Heart right ventricle (tissue), 16 donors: Measurements from ENCODE around the gene EFCAB11. TPM values are rescaled to one million over a fixed set of nuclear protein-coding genes. Genes with fewer than 3 reads are reported as not detected.

ENCODE experiments used
- ATAC-seq, 8 donors: fragments of 200-7000 bp; cut with Tn5 transposase; one replicate each; pipeline ENCODE4 v1.9.1; 2020; ENCODE audit warnings: mild to moderate bottlenecking in 8 of 8, moderate library complexity in 8 of 8, moderate number of reproducible peaks in 1 of 8
- DNase-seq, 2 donors: peaks; one replicate each; pipeline ENCODE4 v3.0.0-alpha.2; 2020
- H3K27ac ChIP-seq, 10 donors: fragments of 200-600 bp; sonication (generic) in 2 of 10; one replicate each; pipeline versions ENCODE4 v1.5.0 to v1.8.0; 2020 to 2022; ENCODE audit warnings: mild to moderate bottlenecking in 3 of 10
- H3K27me3 ChIP-seq, 7 donors: fragments of 200-600 bp; one replicate each; pipeline ENCODE4 v1.8.0; 2021 to 2022; ENCODE audit warnings: mild to moderate bottlenecking in 2 of 7
- H3K36me3 ChIP-seq, 9 donors: fragments of 200-600 bp; sonication (generic) in 1 of 9; one replicate each; pipeline versions ENCODE4 v1.5.0 to v1.8.0; 2020 to 2022; ENCODE audit warnings: mild to moderate bottlenecking in 2 of 9
- H3K4me1 ChIP-seq, 9 donors: fragments of 200-600 bp; sonication (generic) in 1 of 9; one replicate each; pipeline versions ENCODE4 v1.5.0 to v1.8.0; 2020 to 2022; ENCODE audit warnings: mild to moderate bottlenecking in 4 of 9
- H3K4me3 ChIP-seq, 10 donors: fragments of 200-600 bp; sonication (generic) in 2 of 10; one replicate each; pipeline versions ENCODE4 v1.5.0 to v1.8.0; 2020 to 2022; ENCODE audit warnings: mild to moderate bottlenecking in 7 of 10, moderate library complexity in 2 of 10
- H3K9me3 ChIP-seq, 11 donors: fragments of 200-600 bp in 10 of 11; sonication (generic) in 2 of 11; one replicate each; pipeline versions ENCODE4 v1.5.0 to v1.8.0; 2013 to 2022; ENCODE audit warnings: mild to moderate bottlenecking in 2 of 11, control low read depth in 1 of 11, moderate library complexity in 1 of 11
- CTCF ChIP-seq, 9 donors: fragments of 200-600 bp; sonication (generic) in 2 of 9; IDR thresholded peaks; one replicate each; pipeline versions ENCODE4 v1.5.0 to v1.8.0; 2021 to 2022; ENCODE audit warnings: antibody characterized with exemption in 9 of 9, mild to moderate bottlenecking in 5 of 9, moderate library complexity in 1 of 9
- WGBS, 2 donors: extraction: QIAGEN DNeasy Blood & Tissue Kit; methylation state at CpG; one replicate each; pipeline ENCODE4 v1.1.7; 2013; ENCODE audit warnings: inconsistent platforms in 1 of 2; 5-methylcytosine and 5-hydroxymethylcytosine counted together
- intact Hi-C, 10 donors: fragments of 100-400 bp; cut with DNase I; formaldehyde crosslinking; loops; one replicate each; pipeline versions ENCODE4 v1.11.1 to v1.14.2; 2022
- polyA plus RNA-seq, 2 donors: library from polyadenylated mRNA; stranded (reverse); fragments of 200-250 nt; gene quantifications; one replicate each; pipeline ENCODE4 v1.2.3, GENCODE V29; 2013
- total RNA-seq, 10 donors: library from RNA; stranded (reverse); fragmentation: NEBNext Ultra II Directional in 3 of 10; extraction: Animal tissue kit (Norgen Biotek cat#: 25700) in 3 of 10; gene quantifications; one replicate each; pipeline versions ENCODE4 v1.2.1 to v1.2.4, GENCODE V29; 2021 to 2023
- donor health status: Arrhythmogenic right ventricular cardiomyopathy.
- donor health status: ischemic (EF 13 %, LVEDD 7.1; RV severe dilation, severe dysfunction).
- donor health status: healthy with polysubstance abuse.
- donor health status: DM: no; HTN: yes; CAD: no.
- donor health status: DM: no; HTN: no; CAD: no.
- donor health status: ischemic (EF 25% LVEDD 6.9; RV normal size, moderate dysfunction).
- donor health status: ischemic (EF 25% LVEDD 5.7; RV mildly dilated, moderate dysfunction).
- donor health status: healthy.
- donor health status: DM: yes; HTN: yes; CAD: no.
- donor health status: Ischemic cardiomyopathy.
- donor health status: ischemic (EF 35%, LVEDD 5.7; RV mildly dilated, moderate dysfunction).
- donor health status: nonischemic (EF 11% LVEDD 7.7; RV severe dilation, severe dysfunction).
- donor health status: DM: yes; HTN: yes; CAD: no.
- donor health status: PGD.
- donor health status: ischemic (EF 29% LVEDD 5.4; RV normal size, mild dysfunction).
- donor health status: nonischemic (EF 23%, LVEDD 6.1; RV moderate dilation, normal function).

The EFCAB11 gene
- total and polyA plus RNA-seq, 12 donors = 0.95 to 6.7 (median 3.4) TPM

GRCh38 chr14:89941830-89942377 lies 12.6 kb downstream of the EFCAB11 start:
- ATAC-seq (no peak), DNase-seq (no peak)
- H3K27ac ChIP-seq = no peak overlapping the region
- H3K4me1 ChIP-seq = no peaks in the 10 kb centered on the region
- no peaks in the 10 kb centered on the region for H3K9me3 ChIP-seq
- no peaks in the 10 kb centered on the region for H3K27me3 ChIP-seq
- TF ChIP-seq CTCF (IDR thresholded peaks at IDR 0.05) = no peak
- H3K4me3 ChIP-seq = no peak overlapping the region
- H3K36me3 ChIP-seq = no peaks in the 10 kb centered on the region
- WGBS, 2 donors = 83 to 88% methylated on average over 2 of the region's 2 CpGs
- intact Hi-C loops = no loop called here

DNA sequence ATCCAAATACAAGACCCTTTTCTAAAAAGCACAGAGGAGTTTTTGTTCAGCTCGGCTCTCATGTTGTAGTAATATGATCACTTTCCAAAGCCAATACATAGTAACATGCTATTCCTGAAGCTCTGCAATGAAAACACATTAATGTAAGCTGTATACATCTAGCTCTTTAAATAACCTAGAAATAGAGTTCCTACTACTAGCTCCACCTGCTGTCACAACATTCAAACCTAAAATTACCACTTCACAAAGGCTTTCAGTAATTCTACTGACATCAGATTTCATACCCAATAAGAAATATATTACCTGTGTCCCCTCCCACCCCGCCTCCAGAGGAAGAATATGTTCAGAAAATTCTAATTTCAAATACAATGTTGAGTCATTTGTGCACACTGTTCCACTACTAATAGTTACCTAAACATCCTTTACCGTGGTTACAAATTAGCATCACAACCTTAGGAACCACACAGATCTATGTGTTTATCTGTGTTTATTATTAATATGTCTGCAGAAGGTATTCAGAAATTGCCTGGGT lies 17.8 kb downstream of the EFCAB11 start:
- peaks cover 0 to 8% (median 0%) of the 10 kb centered on the region in 9 donors for H3K36me3 ChIP-seq
- H3K4me3 ChIP-seq = no peak overlapping the region
- WGBS, 2 donors = 57 to 73% methylated on average over 3 of the region's 3 CpGs
- ATAC-seq = no peak
- intact Hi-C loops = no loop called here
- H3K9me3 ChIP-seq = no peaks in the 10 kb centered on the region
- peak in 1 of 9 donors; percentile 7 for TF ChIP-seq CTCF (IDR thresholded peaks at IDR 0.05)
- no peaks in the 10 kb centered on the region for H3K4me1 ChIP-seq
- H3K27ac ChIP-seq = no peak overlapping the region
- no peaks in the 10 kb centered on the region for H3K27me3 ChIP-seq
- DNase-seq = no peak

DNA sequence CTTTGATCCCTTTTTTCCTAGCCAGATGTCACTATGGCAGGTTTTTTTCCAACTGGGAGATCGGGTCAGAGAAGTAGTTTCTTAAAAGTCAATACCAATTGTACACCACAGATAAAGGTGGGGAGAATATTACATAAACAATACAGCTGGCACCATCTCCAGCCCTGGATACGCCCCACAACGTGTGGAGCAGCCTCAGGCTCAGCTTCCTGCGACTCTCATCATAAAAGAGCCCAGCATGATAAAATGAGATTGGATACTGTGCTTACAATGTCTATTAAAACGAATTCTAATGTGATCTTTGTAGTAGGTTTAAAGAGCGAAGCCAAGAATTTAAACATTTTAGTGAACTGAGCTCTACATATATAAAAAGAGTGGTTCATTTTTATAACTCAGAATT lies 21.5 kb downstream of the EFCAB11 start:
- ATAC-seq (no peak), DNase-seq (no peak)
- no peak overlapping the region for H3K4me3 ChIP-seq
- intact Hi-C loops = no loop called here
- H3K4me1 ChIP-seq = no peaks in the 10 kb centered on the region
- 78 to 80% methylated on average over 6 of the region's 6 CpGs for WGBS, 2 donors
- TF ChIP-seq CTCF (IDR thresholded peaks at IDR 0.05) = no peak
- no peaks in the 10 kb centered on the region for H3K9me3 ChIP-seq
- no peak overlapping the region for H3K27ac ChIP-seq
- peaks cover 0 to 26% (median 0%) of the 10 kb centered on the region in 9 donors for H3K36me3 ChIP-seq
- no peaks in the 10 kb centered on the region for H3K27me3 ChIP-seq

GRCh38 chr14:89927186-89927865 lies 27.2 kb downstream of the EFCAB11 start:
- ATAC-seq = no peak
- no peaks in the 10 kb centered on the region for H3K4me1 ChIP-seq
- intact Hi-C loops = no loop called here
- 80 to 83% methylated on average over 13 of the region's 13 CpGs for WGBS, 2 donors
- TF ChIP-seq CTCF (IDR thresholded peaks at IDR 0.05) = no peak
- H3K27me3 ChIP-seq = no peaks in the 10 kb centered on the region
- no peaks in the 10 kb centered on the region for H3K9me3 ChIP-seq
- no peak overlapping the region for H3K27ac ChIP-seq
- peaks cover 0 to 32% (median 0%) of the 10 kb centered on the region in 9 donors for H3K36me3 ChIP-seq
- H3K4me3 ChIP-seq = no peak overlapping the region
- no peak for DNase-seq
